Endometrium (tissue), 2 donors: Measurements from ENCODE around the gene RHEBL1.

Experiments used
- FAIRE-seq: peaks from 2 replicates; lab custom pipeline; 2012; peaks lifted over from hg19 to GRCh38; lab: Jason Lieb, UNC
- donor health status: control.
- donor health status: control.

The RHEBL1 gene

GRCh38 chr12:49037111-49037946 lies 32.5 kb downstream of the RHEBL1 start:
- no peak for FAIRE-seq

- FAIRE-seq = no peak
Measured at GRCh38 chr12:49036029-49036428, 33.8 kb downstream of the RHEBL1 start.

GRCh38 chr12:49034286-49034622 lies 35.5 kb downstream of the RHEBL1 start:
- no peak for FAIRE-seq

- FAIRE-seq = no peak
Measured at GRCh38 chr12:49033611-49034285, 36.0 kb downstream of the RHEBL1 start.

- no peak for FAIRE-seq
Measured at GRCh38 chr12:49032679-49033447, 36.9 kb downstream of the RHEBL1 start.

GRCh38 chr12:49032276-49032675 lies 37.5 kb downstream of the RHEBL1 start:
- FAIRE-seq = no peak

- no peak for FAIRE-seq
Measured at GRCh38 chr12:49031573-49032161, 38.1 kb downstream of the RHEBL1 start.

- FAIRE-seq = no peak
Measured at GRCh38 chr12:49030714-49031572, 38.8 kb downstream of the RHEBL1 start.

- FAIRE-seq = no peak
Measured at GRCh38 chr12:49030119-49030518, 39.7 kb downstream of the RHEBL1 start.

GRCh38 chr12:49028666-49029275 lies 41.0 kb downstream of the RHEBL1 start:
- no peak for FAIRE-seq

- FAIRE-seq = no peak
Measured at GRCh38 chr12:49027846-49028555, 41.8 kb downstream of the RHEBL1 start.

GRCh38 chr12:49026678-49027480 lies 42.9 kb downstream of the RHEBL1 start:
- no peak for FAIRE-seq

GRCh38 chr12:49026101-49026500 lies 43.7 kb downstream of the RHEBL1 start:
- no peak for FAIRE-seq

- no peak for FAIRE-seq
Measured at GRCh38 chr12:49025463-49025862, 44.3 kb downstream of the RHEBL1 start.

GRCh38 chr12:49024543-49024942 lies 45.2 kb downstream of the RHEBL1 start:
- FAIRE-seq = no peak

- FAIRE-seq = no peak
Measured at GRCh38 chr12:49023812-49024211, 46.0 kb downstream of the RHEBL1 start.

GRCh38 chr12:49022558-49023178 lies 47.1 kb downstream of the RHEBL1 start:
- no peak for FAIRE-seq

GRCh38 chr12:49021292-49021915 lies 48.4 kb downstream of the RHEBL1 start:
- FAIRE-seq = no peak

- no peak for FAIRE-seq
Measured at GRCh38 chr12:49020441-49020840, 49.3 kb downstream of the RHEBL1 start.
